Endothelial cell of umbilical vein (primary cell): ENCODE data around the gene CELA2B. TPM values are rescaled to one million over a fixed set of nuclear protein-coding genes. Genes with fewer than 3 reads are reported as not detected.

Source experiments
- BruUV-seq: library from RNA; stranded (reverse); fragments of 400-500 nt; replicated peaks from 2 replicates; lab custom pipeline; 2021; lab: Mats Ljungman, UMichigan
- CTCF ChIA-PET: fragments of 300-600, 350-600 bp; sonication (Branson Sonifier 250); formaldehyde crosslinking; loops from one replicate; lab custom pipeline; 2021; ENCODE audit warnings: antibody characterized with exemption, inconsistent platforms; lab: Charles Lee
- POLR2A ChIA-PET: fragments of 300-600, 350-600 bp; sonication (Branson Sonifier 250); formaldehyde crosslinking; loops from one replicate; lab custom pipeline; 2021; ENCODE audit warnings: antibody characterized with exemption, inconsistent platforms; lab: Charles Lee
- DNase-seq: peaks from one replicate; pipeline ENCODE4 v3.0.0-alpha.2; 2011; ENCODE audit warnings: low read depth, low spot score
- FAIRE-seq: peaks from 2 replicates; lab custom pipeline; 2011; peaks lifted over from hg19 to GRCh38; lab: Jason Lieb, UNC
- H2AFZ ChIP-seq: 2 replicates; pipeline ENCODE4 v1.6.0; 2012; ENCODE audit warnings: low read depth, low read length, control low read depth, inconsistent platforms
- H3K27ac ChIP-seq: 2 replicates; pipeline ENCODE4 v1.5.1; 2011; ENCODE audit warnings: low read depth, mild to moderate bottlenecking, control low read depth, low read length, moderate library complexity; ENCODE audit not compliant: insufficient read depth
- H3K27me3 ChIP-seq, 2 experiments: 2 replicates each; pipeline versions ENCODE4 v1.6.0 to v1.6.1; 2011; ENCODE audit warnings: low read length in 2 of 2, mixed read lengths in 1 of 2; ENCODE audit not compliant: control insufficient read depth in 2 of 2, insufficient read depth in 2 of 2
- H3K36me3 ChIP-seq, 2 experiments: 2 replicates in 1 of 2; 3 replicates in 1 of 2; pipeline ENCODE4 v1.5.1; 2011; ENCODE audit warnings: low read length in 2 of 2, mild to moderate bottlenecking in 1 of 2, moderate library complexity in 1 of 2; ENCODE audit not compliant: control insufficient read depth in 2 of 2, insufficient read depth in 2 of 2; ENCODE audit errors: extremely low read depth in 1 of 2
- H3K4me1 ChIP-seq: 3 replicates; pipeline ENCODE4 v1.5.1; 2011; ENCODE audit warnings: mild to moderate bottlenecking, low read length; ENCODE audit not compliant: control insufficient read depth, insufficient read depth; ENCODE audit errors: extremely low read depth
- H3K4me2 ChIP-seq: 2 replicates; pipeline ENCODE4 v1.6.1; 2011; ENCODE audit warnings: low read length, control low read depth, mixed read lengths; ENCODE audit not compliant: insufficient read depth
- H3K4me3 ChIP-seq, 3 experiments: fragments of 200-600 bp in 1 of 3; sonication (generic), shearing (Covaris generic) in 1 of 3; replicated peaks in 1 of 3; 2 replicates each; pipeline ENCODE4 v1.5.1; 2011 to 2016; ENCODE audit warnings: control low read depth in 3 of 3, low read length in 3 of 3, mild to moderate bottlenecking in 2 of 3, inconsistent platforms in 1 of 3, low read depth in 1 of 3, moderate library complexity in 1 of 3; ENCODE audit not compliant: insufficient read depth in 1 of 3
- H3K79me2 ChIP-seq: 2 replicates; pipeline ENCODE4 v1.6.0; 2012; ENCODE audit warnings: low read length, inconsistent platforms; ENCODE audit not compliant: control insufficient read depth, insufficient read depth
- H3K9ac ChIP-seq: replicated peaks from 2 replicates; pipeline ENCODE3; 2011; ENCODE audit warnings: low read length, control low read depth; ENCODE audit not compliant: insufficient read depth; ENCODE audit errors: extremely low read depth
- H3K9me1 ChIP-seq: replicated peaks from 3 replicates; pipeline ENCODE4 v1.6.0; 2011; ENCODE audit warnings: mild to moderate bottlenecking, low read length; ENCODE audit not compliant: control insufficient read depth, insufficient read depth; ENCODE audit errors: extremely low read depth
- H3K9me3 ChIP-seq: replicated peaks from 2 replicates; pipeline ENCODE4 v1.5.1; 2012; ENCODE audit warnings: low read length, inconsistent platforms; ENCODE audit not compliant: control insufficient read depth, insufficient read depth
- H4K20me1 ChIP-seq: replicated peaks from 2 replicates; pipeline ENCODE3; 2011; ENCODE audit warnings: mild to moderate bottlenecking, low read length; ENCODE audit not compliant: control insufficient read depth, insufficient read depth; ENCODE audit errors: extremely low read depth
- EZH2 ChIP-seq: IDR thresholded peaks from 2 replicates; pipeline ENCODE4 v1.6.1; 2012; ENCODE audit warnings: borderline replicate concordance, low read depth, mild to moderate bottlenecking, moderate library complexity, low read length, inconsistent platforms; ENCODE audit not compliant: severe bottlenecking
- FOS ChIP-seq: IDR thresholded peaks from 2 replicates; pipeline ENCODE4 v1.6.1; 2011; ENCODE audit warnings: mild to moderate bottlenecking, low read length, moderate library complexity, borderline replicate concordance; ENCODE audit not compliant: insufficient read depth
- GATA2 ChIP-seq: IDR thresholded peaks from 2 replicates; pipeline ENCODE4 v1.7.0; 2011; ENCODE audit warnings: low read depth, mild to moderate bottlenecking, moderate library complexity, mixed read lengths, low read length; ENCODE audit not compliant: insufficient read length, insufficient read depth
- JUN ChIP-seq: IDR thresholded peaks from 2 replicates; pipeline ENCODE4 v1.6.1; 2011; ENCODE audit warnings: borderline replicate concordance, low read depth; ENCODE audit not compliant: insufficient read length, insufficient read depth
- MYC ChIP-seq: IDR thresholded peaks from one replicate; pipeline ENCODE4 v1.6.1; 2011; ENCODE audit warnings: mild to moderate bottlenecking, low read depth, low read length
- POLR2A ChIP-seq: IDR thresholded peaks from 2 replicates; pipeline ENCODE4 v1.6.1; 2012; ENCODE audit warnings: low read depth, mild to moderate bottlenecking, control low read depth, low read length
- POLR2AphosphoS5 ChIP-seq: IDR thresholded peaks from 2 replicates; pipeline ENCODE4 v1.6.1; 2012; ENCODE audit warnings: low read depth, mild to moderate bottlenecking, control low read depth, low read length, moderate library complexity; ENCODE audit not compliant: insufficient read depth
- dilution Hi-C: fragments of 300-500 bp; cut with MboI; formaldehyde crosslinking; loops from one replicate; pipeline ENCODE4 v1.15.0; 2019; ENCODE audit warnings: low sequenced_read_pairs; ENCODE audit not compliant: extremely low pct_ligation_motif_present
- intact Hi-C: fragments of 100-400 bp; cut with micrococcal nuclease; formaldehyde crosslinking; loops from one replicate; pipeline ENCODE4 v1.10.0; 2022
- polyA plus RNA-seq, 4 experiments: library from polyadenylated mRNA; depleted of rRNA in 3 of 4; stranded (reverse) in 3 of 4; unstranded in 1 of 4; fragments of >200 nt; gene quantifications; 2 replicates each; pipeline versions ENCODE4 v1.2.1 to v1.2.3, GENCODE V29; 2011 to 2012; ENCODE audit warnings: missing spikeins in 1 of 4
- total RNA-seq: library from RNA; stranded (reverse); gene quantifications from 2 replicates; pipeline ENCODE4 v1.2.3, GENCODE V29; 2021
- TF ChIP-seq, protein P1 (sequence below): IDR thresholded peaks from 2 replicates; pipeline ENCODE4 v1.6.1; 2011; ENCODE audit not compliant: insufficient read depth, insufficient read length
- TF ChIP-seq, protein P2 (sequence below), 2 donors: IDR thresholded peaks; 1 replicate in 1 of 2; 2 replicates in 1 of 2; pipeline ENCODE4 v1.5.1; 2011; ENCODE audit warnings: low read length in 2 of 2, mild to moderate bottlenecking in 2 of 2, moderate library complexity in 2 of 2, control low read depth in 1 of 2, inconsistent platforms in 1 of 2, low read depth in 1 of 2; ENCODE audit not compliant: insufficient read depth in 1 of 2; ENCODE audit errors: extremely low read depth in 1 of 2

Gene CELA2B
- total and polyA plus RNA-seq, 2 donors (not counting 3 experiments of a cell fraction or from before 2014, with no cell fraction given): not detected

DNA sequence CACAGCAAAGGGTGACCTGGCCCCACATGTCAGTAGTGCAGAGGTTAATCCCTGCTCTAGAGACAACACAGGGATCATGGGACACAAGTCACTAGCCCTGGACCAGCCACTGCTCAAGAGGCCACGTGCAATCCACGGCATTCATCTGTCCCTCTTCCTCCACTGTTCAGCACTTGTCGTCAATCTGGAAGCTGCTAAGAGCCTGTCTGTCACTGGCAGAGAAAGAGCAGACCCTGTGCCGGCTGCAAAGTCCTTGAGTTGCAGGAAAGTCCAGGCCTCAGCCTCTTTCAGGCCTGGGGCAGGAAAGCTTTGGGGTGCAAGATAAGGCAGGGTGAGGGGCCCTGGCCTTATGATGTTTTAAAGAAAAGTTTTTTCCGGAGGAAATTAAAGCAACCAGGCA, 16.7 kb downstream of the CELA2B start:
- H3K36me3 ChIP-seq: peaks cover 0 to 3% of the 10 kb centered on the region in 2 experiments
- no peaks in the 10 kb centered on the region for H4K20me1 ChIP-seq
- no peaks in the 10 kb centered on the region for H3K79me2 ChIP-seq
- H3K27ac ChIP-seq: no peak overlapping the region
- H3K4me2 ChIP-seq: no peak overlapping the region
- H3K4me3 ChIP-seq: no peak overlapping the region
- peaks cover 7% of the 10 kb centered on the region for H3K4me1 ChIP-seq
- CTCF ChIA-PET: no interaction called here
- no peak overlapping the region for H2AFZ ChIP-seq
- dilution Hi-C loops (no loop called here), intact Hi-C loops (no loop called here)
- TF ChIP-seq, protein P1, sequence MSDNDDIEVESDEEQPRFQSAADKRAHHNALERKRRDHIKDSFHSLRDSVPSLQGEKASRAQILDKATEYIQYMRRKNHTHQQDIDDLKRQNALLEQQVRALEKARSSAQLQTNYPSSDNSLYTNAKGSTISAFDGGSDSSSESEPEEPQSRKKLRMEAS: no peak
- no peak for TF ChIP-seq FOS
- TF ChIP-seq MYC: no peak
- TF ChIP-seq, protein P2, sequence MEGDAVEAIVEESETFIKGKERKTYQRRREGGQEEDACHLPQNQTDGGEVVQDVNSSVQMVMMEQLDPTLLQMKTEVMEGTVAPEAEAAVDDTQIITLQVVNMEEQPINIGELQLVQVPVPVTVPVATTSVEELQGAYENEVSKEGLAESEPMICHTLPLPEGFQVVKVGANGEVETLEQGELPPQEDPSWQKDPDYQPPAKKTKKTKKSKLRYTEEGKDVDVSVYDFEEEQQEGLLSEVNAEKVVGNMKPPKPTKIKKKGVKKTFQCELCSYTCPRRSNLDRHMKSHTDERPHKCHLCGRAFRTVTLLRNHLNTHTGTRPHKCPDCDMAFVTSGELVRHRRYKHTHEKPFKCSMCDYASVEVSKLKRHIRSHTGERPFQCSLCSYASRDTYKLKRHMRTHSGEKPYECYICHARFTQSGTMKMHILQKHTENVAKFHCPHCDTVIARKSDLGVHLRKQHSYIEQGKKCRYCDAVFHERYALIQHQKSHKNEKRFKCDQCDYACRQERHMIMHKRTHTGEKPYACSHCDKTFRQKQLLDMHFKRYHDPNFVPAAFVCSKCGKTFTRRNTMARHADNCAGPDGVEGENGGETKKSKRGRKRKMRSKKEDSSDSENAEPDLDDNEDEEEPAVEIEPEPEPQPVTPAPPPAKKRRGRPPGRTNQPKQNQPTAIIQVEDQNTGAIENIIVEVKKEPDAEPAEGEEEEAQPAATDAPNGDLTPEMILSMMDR (IDR thresholded peaks at IDR 0.05; ENCODE audit: extremely low read depth in 1 of 2, insufficient read depth in 1 of 2, low read depth in 1 of 2, low read length in 2 of 2): no peak
- no peak for TF ChIP-seq GATA2
- no peak for TF ChIP-seq POLR2A
- TF ChIP-seq EZH2: no peak
- TF ChIP-seq POLR2AphosphoS5: no peak
- no peak for TF ChIP-seq JUN
- no peaks in the 10 kb centered on the region for H3K9me3 ChIP-seq
- BruUV-seq: no TSS peak
- H3K9ac ChIP-seq: no peak overlapping the region
- no peak for DNase-seq
- H3K27me3 ChIP-seq: no peaks in the 10 kb centered on the region
- FAIRE-seq: no peak
- no peaks in the 10 kb centered on the region for H3K9me1 ChIP-seq
- POLR2A ChIA-PET: no interaction called here
